GM18502 (cell line): ENCODE results near the gene SPATA18.
A peak's percentile ranks its signal among the peaks of the same experiment; 100 is the strongest.
"Not testable (repeated sequence)": the region's sequence is repeated elsewhere in the genome, so short reads cannot be mapped to it uniquely, and the experiment has no call there.

ENCODE experiments used
- ATAC-seq: cut with Tn5 transposase; IDR thresholded peaks from one replicate; pipeline ENCODE4 v1.9.1; 2021; ENCODE audit warnings: mild to moderate bottlenecking; ENCODE audit not compliant: unreplicated experiment, poor library complexity

SPATA18 gene

GRCh38 chr4:52051615-52052474 is 741 bp downstream of the SPATA18 start:
- ATAC-seq: peak; percentile 68

GRCh38 chr4:52052475-52052780 is 1.3 kb downstream of the SPATA18 start:
- ATAC-seq: peak; percentile 73

DNA sequence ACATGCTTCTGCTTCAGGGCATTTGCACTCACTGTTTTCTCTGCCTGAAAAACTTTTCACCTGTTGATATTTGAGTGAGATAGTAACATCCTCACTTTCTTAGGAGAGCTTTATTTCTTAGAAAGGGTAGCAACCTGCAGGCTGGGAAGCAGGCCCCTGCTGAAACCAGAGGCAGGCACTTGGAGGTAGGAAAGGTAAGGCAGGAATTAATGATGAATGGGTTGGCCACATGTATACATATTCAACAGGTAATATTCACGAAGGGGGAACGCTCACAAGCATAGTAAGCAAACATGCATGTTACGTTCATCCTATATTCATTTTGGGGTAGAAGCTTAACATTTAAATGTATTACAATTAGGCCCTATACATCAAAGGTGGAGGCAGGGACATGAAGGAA is 3.1 kb downstream of the SPATA18 start:
- ATAC-seq: no peak

- ATAC-seq: no peak
Observed at GRCh38 chr4:52057196-52057595, 6.1 kb downstream of the SPATA18 start.

- ATAC-seq: no peak
Observed at GRCh38 chr4:52058275-52058674, 7.2 kb downstream of the SPATA18 start.

DNA sequence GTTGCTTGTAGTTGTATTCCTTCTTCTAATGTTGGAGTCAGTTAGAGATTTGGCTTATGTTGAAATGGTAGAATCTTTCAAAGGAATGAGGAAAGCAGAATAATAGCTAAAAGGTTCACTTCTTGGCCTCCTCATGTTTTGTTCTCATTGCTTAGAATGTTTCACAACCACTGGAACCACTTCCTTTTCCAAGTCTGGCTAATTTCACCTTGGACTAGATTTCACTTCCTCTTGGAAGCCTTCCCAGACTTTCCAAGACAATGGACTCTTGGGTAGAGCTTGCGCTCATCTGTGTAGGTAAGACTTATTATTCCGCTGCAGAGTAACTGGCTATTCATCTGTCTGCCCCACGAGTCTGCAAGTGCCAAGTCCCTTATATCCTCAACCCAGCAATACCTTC is 8.3 kb downstream of the SPATA18 start:
- ATAC-seq: no peak

DNA sequence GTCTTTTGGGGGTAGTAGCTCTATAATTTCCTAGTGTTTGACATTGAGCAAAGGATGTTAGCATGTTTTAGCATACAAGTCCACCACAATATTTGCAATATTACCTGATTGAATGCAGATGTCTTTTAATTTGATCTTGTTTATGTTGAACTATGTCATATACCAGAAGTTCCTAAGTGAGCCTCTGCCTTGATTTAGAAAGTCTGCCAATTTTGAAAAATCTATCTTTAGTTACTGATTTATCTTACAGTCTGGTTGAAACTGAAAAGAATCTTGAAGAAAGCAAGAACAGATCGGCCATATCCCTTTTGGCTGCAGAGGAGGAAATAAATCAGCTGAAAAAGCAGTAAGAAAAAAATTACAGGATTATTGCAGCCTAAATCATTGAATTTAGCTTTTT is 18.5 kb downstream of the SPATA18 start:
- no peak for ATAC-seq

GRCh38 chr4:52071791-52072546 is 20.9 kb downstream of the SPATA18 start:
- ATAC-seq: no peak

GRCh38 chr4:52076731-52077130 is 25.6 kb downstream of the SPATA18 start:
- ATAC-seq: no peak

GRCh38 chr4:52079659-52080058 is 28.6 kb downstream of the SPATA18 start:
- no peak for ATAC-seq

- no peak for ATAC-seq
Observed at GRCh38 chr4:52081216-52081615, 30.1 kb downstream of the SPATA18 start.

DNA sequence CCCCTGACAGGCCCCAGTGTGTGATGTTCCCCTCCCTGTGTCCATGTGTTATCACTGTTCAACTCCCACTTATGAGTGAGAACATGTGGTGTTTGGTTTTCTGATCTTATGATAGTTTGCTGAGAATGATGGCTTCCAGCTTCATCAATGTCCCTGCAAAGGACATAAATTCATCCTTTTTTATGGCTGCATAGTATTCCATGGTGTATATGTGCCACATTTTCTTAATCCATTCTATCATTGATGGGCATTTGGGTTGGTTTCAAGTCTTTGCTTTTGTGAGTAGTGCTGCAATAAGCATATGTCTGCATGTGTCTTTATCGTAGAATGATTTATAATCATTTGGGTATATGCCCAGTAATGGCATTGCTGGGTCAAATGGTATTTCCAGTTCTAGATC is 35.3 kb downstream of the SPATA18 start:
- ATAC-seq: not testable (repeated sequence)

DNA sequence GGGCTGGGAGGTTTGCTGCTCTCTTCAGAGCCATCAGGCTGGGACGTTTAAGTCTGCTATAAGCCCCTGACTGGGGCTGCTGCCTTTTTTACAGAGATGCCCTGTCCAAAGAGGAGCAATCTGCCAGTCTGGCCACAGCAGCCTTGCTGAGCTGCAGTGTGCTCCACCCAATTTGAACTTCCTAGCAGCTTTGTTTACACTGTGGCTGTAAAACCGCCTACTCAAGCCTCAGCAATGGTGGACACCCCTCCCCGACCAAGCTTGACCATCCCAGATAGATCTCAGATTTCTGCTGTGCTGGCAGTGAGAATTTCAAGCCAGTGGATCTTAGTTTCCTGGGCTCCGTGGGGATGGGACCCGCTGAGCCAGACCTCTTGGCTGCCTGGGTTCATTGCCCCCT is 40.7 kb downstream of the SPATA18 start:
- no peak for ATAC-seq

DNA sequence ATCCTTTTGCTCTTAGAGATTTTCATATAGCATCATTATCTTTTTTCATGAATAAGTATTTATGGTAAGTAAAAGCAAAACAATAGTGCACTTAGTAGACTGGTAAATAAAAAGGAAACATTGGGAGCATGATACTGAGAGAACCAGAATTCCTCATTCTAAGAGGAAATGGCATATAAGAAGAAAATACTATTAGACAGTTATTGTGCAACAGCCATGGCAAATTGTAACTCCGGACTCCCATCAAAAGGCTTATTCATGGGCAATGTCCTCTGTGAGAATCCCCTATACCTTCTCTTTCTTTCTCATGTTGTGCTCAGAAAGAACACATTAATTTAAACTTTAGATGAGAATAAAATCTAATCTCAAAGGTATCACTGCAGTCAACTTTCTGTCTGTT is 42.4 kb downstream of the SPATA18 start:
- ATAC-seq: no peak

DNA sequence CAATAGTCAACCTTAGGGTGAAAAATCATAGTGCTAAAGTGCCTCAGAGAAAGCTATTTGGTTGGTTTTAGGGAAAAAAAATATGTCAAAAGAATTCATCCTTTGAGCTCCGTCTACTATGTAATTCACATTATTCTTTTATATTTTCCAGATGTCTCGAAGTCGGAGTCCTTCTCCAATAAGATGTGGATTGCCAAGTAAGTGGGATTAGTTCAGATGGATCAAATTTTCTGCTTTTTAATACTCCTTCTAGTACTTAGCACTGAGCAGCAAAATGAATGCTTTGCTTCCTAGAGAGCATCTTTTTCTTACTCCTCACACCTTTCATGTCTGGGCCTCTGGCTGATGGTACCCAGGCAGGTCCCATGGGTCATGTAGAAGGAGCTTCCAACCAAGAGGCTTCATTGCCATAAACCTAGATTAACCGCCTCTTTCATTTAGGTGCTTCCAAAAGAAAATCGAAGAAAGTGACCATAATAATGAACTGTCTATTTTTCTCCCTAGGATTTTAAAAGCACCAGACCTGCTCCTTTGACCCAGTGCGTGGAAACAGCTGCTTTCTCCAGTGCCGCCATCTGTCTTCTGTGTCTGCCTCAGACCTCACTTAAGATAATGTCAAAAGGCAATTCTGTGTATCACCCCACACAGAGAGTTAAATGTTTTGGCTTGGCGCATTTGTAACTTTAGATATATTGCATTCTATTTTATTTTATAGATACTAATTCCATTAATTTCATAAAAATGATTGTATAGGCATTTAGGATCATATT is 43.5 kb downstream of the SPATA18 start:
- ATAC-seq: no peak

GRCh38 chr4:52095374-52095773 is 44.3 kb downstream of the SPATA18 start:
- ATAC-seq: no peak

GRCh38 chr4:52096048-52096447 is 44.9 kb downstream of the SPATA18 start:
- no peak for ATAC-seq

DNA sequence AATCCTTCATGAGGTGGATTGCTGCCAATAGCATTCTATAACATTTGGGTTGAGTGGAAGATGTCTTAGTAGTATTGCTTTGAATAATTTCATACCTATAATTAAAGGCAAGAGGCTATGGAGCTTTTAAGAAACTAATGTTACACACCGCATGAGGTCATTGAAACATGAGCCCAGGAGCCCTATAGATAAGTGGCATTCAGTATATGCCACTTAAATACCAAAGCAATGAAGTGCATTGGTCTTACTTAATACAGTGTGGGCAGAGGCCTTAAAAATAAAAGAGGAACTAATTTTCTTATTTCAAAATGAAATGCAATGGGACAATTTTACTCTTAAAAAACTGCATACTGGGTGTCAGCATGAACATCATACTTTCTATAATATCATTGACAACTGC is 47.5 kb downstream of the SPATA18 start:
- ATAC-seq: no peak

GRCh38 chr4:52099860-52100461 is 48.9 kb downstream of the SPATA18 start:
- peak; percentile 47 for ATAC-seq

DNA sequence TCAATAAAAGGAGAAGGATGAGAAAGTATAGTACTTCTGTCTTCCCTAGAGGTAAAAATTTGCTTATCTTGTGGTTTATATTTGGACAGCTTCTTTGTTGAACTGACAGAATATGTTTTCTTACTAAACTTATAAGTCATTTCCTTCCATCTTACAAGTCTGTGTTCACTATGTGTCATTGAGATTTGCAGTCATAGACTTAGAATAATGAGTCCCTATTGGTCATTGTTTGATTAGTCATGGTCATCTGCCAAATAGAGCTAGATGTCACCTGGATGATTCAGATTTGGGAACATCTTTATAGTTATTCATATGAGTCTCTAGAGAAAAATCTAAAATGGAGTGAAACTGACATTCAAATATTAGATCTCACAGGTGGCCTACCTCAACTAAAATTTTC is 51.5 kb downstream of the SPATA18 start:
- no peak for ATAC-seq

DNA sequence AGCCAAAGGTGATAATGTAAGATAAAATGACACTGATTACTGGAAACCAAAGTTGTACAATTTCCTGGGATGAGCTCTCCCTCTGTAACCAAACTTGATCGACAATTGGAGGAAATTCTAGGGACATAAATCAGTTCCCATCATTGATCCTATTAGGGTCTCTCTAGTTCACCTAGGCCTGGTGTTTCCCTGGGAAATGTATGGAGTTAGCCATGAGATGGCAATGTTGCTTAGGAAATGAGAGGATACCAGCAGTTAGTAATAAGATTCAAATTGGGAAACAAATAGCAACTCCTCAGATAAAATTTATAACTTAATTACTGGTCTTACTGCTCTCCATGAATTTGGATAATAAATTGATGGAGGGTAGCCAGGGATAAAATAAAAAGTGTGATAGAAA is 52.2 kb downstream of the SPATA18 start:
- ATAC-seq: no peak
